Epithelial cell of esophagus (primary cell): ENCODE results near the gene PAPSS1.

Experiments used
- DNase-seq: peaks from one replicate; pipeline ENCODE4 v3.0.0; 2010; ENCODE audit warnings: low read depth
- H3K4me3 ChIP-seq: 2 replicates; pipeline ENCODE4 v1.5.1; 2011; ENCODE audit warnings: mild to moderate bottlenecking, low read length, control low read depth
- CTCF ChIP-seq: IDR thresholded peaks from 2 replicates; pipeline ENCODE4 v1.5.1; 2011; ENCODE audit warnings: low read depth, mild to moderate bottlenecking, low read length, control low read depth, inconsistent platforms; ENCODE audit not compliant: insufficient read depth; ENCODE audit errors: missing control alignments

Gene PAPSS1

GRCh38 chr4:107719922-107720722 lies at the start of gene PAPSS1:
TSS of gene PAPSS1 (minus strand) at chr4:107720234. CDS start at chr4:107720179, 55 bp downstream.
- H3K4me3 ChIP-seq = peak within 1 kb of the TSS; percentile 80
- peak; percentile 99 for DNase-seq
- TF ChIP-seq CTCF = no peak

DNA sequence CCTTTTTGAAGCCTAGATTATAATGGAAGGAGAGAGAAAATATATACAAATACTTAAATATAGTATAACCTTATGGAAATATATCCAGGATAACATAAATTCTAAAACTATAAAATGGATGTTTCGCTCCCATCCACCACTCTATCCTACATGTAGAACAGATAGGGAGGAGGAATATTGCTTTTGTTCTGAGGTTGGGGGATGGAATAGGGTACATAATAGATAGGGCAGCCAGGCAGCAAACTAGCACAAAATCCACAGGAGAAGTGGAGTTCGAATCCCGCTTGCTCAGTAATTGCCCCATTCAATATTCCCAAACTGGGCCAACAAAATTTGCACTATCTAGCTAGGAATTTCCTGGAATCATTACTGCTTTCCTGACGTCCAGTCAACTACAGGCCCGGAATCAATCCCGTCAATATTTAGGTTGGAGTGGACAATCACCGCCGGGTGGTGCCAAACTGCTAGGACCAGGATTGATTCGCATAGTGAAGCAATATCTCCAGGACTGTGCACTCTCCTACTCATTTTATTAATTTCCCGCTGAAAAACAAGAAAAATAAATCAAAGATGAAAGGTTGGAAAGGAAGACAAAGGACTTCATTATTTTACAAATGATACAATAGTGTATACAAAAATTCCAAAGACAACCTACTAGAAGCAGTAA lies 40.4 kb upstream of the PAPSS1 start:
- H3K4me3 ChIP-seq = no peak overlapping the region
- DNase-seq = peak; percentile 36
- TF ChIP-seq CTCF = peak; percentile 34

- peak; percentile 32 for TF ChIP-seq CTCF
- DNase-seq = peak; percentile 50
- no peak overlapping the region for H3K4me3 ChIP-seq
These were observed 37.9 kb upstream of the PAPSS1 start for GRCh38 chr4:107757864-107758476.

- no peak overlapping the region for H3K4me3 ChIP-seq
- no peak for TF ChIP-seq CTCF
- no peak for DNase-seq
These were observed 37.2 kb upstream of the PAPSS1 start for GRCh38 chr4:107757283-107757682.

DNA sequence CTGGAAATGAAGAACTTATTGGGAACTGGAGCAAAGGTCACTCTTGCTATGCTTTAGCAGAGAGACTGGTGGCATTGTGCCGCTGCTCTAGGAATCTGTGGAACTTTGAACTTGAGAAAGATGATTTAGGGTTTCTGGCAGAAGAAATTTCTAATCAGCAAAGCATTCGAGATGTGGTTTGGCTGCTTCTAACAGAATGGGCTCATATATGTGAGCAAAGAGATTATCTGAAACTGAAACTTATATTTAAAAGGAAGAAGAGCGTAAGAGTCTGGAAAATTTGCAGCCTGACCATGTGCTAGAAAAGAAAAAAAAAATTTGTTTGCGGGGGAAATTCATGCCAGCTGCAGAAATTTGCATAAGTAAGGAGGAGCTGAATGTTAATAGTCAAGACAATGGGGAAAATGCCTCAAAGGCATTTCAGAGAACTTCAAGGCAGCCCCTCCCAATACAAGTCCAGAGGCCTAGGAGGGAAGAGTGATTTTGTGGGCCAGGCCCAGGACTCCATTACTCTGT lies 35.9 kb upstream of the PAPSS1 start:
- DNase-seq = no peak
- H3K4me3 ChIP-seq = no peak overlapping the region
- TF ChIP-seq CTCF = no peak

DNA sequence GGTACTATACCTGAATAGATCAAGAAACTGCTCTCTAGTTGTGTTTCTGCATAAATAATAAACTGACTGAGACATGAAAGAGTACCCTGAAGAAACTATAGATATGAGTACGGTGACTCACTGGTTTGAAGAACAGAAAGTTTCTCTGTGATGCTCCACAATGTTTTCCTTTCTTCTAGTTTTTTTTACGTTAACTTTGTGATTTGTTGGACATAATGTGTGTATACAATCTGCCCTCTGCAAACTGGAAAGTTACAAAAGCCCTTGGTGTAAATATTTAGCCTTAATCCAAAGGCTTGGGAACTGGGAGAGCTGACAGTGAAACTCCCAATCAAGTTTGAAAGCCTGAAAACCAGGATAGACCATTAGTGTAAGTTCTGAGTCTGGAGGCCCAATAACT lies 31.6 kb upstream of the PAPSS1 start:
- no peak for DNase-seq
- TF ChIP-seq CTCF = no peak
- H3K4me3 ChIP-seq = no peak overlapping the region
